SK-N-MC (cell line): ENCODE data around the gene TMEM120B.

Experiments
- EZH2 ChIP-seq: fragments of 200-600 bp; sonication (generic); IDR thresholded peaks from one replicate; pipeline ENCODE4 v1.6.1; 2017; ENCODE audit warnings: antibody characterized with exemption
- FOXP2 ChIP-seq: optimal IDR thresholded peaks from 2 replicates; pipeline ENCODE3; 2011; ENCODE audit warnings: mild to moderate bottlenecking, moderate library complexity; ENCODE audit not compliant: insufficient read depth; ENCODE audit errors: extremely low read length, control extremely low read depth
- POLR2AphosphoS5 ChIP-seq: IDR thresholded peaks from 2 replicates; pipeline ENCODE4 v1.6.1; 2012; ENCODE audit warnings: mild to moderate bottlenecking, low read depth, low read length, borderline replicate concordance

GRCh38 chr12:121718653-121719239 is 6.2 kb downstream of the TMEM120B start:
- no peak for TF ChIP-seq EZH2
- no peak for TF ChIP-seq POLR2AphosphoS5
- no peak for TF ChIP-seq FOXP2
